Measurements from ENCODE around the gene GREM2. TPM values are rescaled to one million over a fixed set of nuclear protein-coding genes. Genes with fewer than 3 reads are reported as not detected.
A peak's percentile ranks its signal among the peaks of the same experiment; 100 is the strongest.

GREM2 gene
- total and polyA plus RNA-seq, 8 donors, result 0.99 to 4.4 (median 2.9) TPM

GRCh38 chr1:240462766-240463395 is 149.1 kb downstream of the GREM2 start:
- Histone ChIP-seq H3K27me3 (no peaks in the 10 kb centered on the region), H3K4me3 (no peak overlapping the region), H3K27ac (no peak overlapping the region), H3K36me3 (no peaks in the 10 kb centered on the region), H3K9me3 (no peaks in the 10 kb centered on the region), H3K4me1 (no peaks in the 10 kb centered on the region)
- no peak for DNase-seq
- intact Hi-C loops (cut with DNase I), result no loop called here
- no peak for TF ChIP-seq CTCF (IDR thresholded peaks at IDR 0.05)
- ATAC-seq, result no peak

- intact Hi-C loops (cut with DNase I), result no loop called here
- ATAC-seq (no peak), DNase-seq (no peak)
- no peak overlapping the region for H3K27ac ChIP-seq
- no peak overlapping the region for H3K4me3 ChIP-seq
- no peaks in the 10 kb centered on the region for H3K9me3 ChIP-seq
- TF ChIP-seq CTCF (IDR thresholded peaks at IDR 0.05), result no peak
- H3K27me3 ChIP-seq, result no peaks in the 10 kb centered on the region
- H3K4me1 ChIP-seq, result no peaks in the 10 kb centered on the region
- H3K36me3 ChIP-seq, result no peaks in the 10 kb centered on the region
These were observed 149.7 kb downstream of the GREM2 start for GRCh38 chr1:240462277-240462676.

- no peak overlapping the region for H3K4me3 ChIP-seq
- DNase-seq, result no peak
- ATAC-seq, result peak; percentile 85
- no peak overlapping the region for H3K27ac ChIP-seq
- H3K36me3 ChIP-seq, result no peaks in the 10 kb centered on the region
- H3K4me1 ChIP-seq, result no peaks in the 10 kb centered on the region
- H3K9me3 ChIP-seq, result no peaks in the 10 kb centered on the region
- intact Hi-C loops (cut with DNase I), result no loop called here
- no peaks in the 10 kb centered on the region for H3K27me3 ChIP-seq
- TF ChIP-seq CTCF (IDR thresholded peaks at IDR 0.05), result no peak
These were observed 154.8 kb downstream of the GREM2 start for GRCh38 chr1:240457203-240457602.

- Histone ChIP-seq H3K27ac (no peak overlapping the region), H3K4me1 (no peaks in the 10 kb centered on the region), H3K36me3 (no peaks in the 10 kb centered on the region), H3K4me3 (no peak overlapping the region), H3K27me3 (no peaks in the 10 kb centered on the region), H3K9me3 (no peaks in the 10 kb centered on the region)
- no peak for TF ChIP-seq CTCF (IDR thresholded peaks at IDR 0.05)
- DNase-seq (no peak), ATAC-seq (no peak)
- intact Hi-C loops (cut with DNase I), result no loop called here
These were observed 156.6 kb downstream of the GREM2 start for GRCh38 chr1:240455228-240455821.

GRCh38 chr1:240445369-240445768 is 166.6 kb downstream of the GREM2 start:
- H3K36me3 ChIP-seq, result no peaks in the 10 kb centered on the region
- DNase-seq (no peak), ATAC-seq (no peak)
- intact Hi-C loops (cut with DNase I), result no loop called here
- no peak for TF ChIP-seq CTCF (IDR thresholded peaks at IDR 0.05)
- no peak overlapping the region for H3K4me3 ChIP-seq
- H3K27me3 ChIP-seq, result no peaks in the 10 kb centered on the region
- no peaks in the 10 kb centered on the region for H3K9me3 ChIP-seq
- no peak overlapping the region for H3K27ac ChIP-seq
- H3K4me1 ChIP-seq, result no peaks in the 10 kb centered on the region
